ENCODE results near the gene TRIM33.

- TF ChIP-seq USF2 (IDR thresholded peaks at IDR 0.05) (no peak), MYC (IDR thresholded peaks at IDR 0.05; ENCODE audit: borderline replicate concordance, low read length) (no peak), CTCF (IDR thresholded peaks at IDR 0.05) (no peak), FOXS1 (CRISPR knock-in tag; IDR thresholded peaks at IDR 0.05) (no peak), EHMT2 (IDR thresholded peaks at IDR 0.05; ENCODE audit: low read depth) (no peak), BHLHE40 (IDR thresholded peaks at IDR 0.05; ENCODE audit: low read depth, low read length) (no peak), SREBF2 (IDR thresholded peaks at IDR 0.05) (no peak), HDAC2 (IDR thresholded peaks at IDR 0.05) (no peak), NFE2L2 (conservative IDR thresholded peaks at IDR 0.05; ENCODE audit: low read length) (no peak), MAFK (IDR thresholded peaks at IDR 0.05; ENCODE audit: partially characterized antibody) (no peak), EP300 (IDR thresholded peaks at IDR 0.05) (no peak), SMC3 (IDR thresholded peaks at IDR 0.05) (no peak), POLR2A (IDR thresholded peaks at IDR 0.05; ENCODE audit: low read length) (no peak)
Measured at GRCh38 chr1:114540272-114540671, 29.3 kb upstream of the TRIM33 start.
